ENCODE data around the gene SNX1.

Gene SNX1

DNA sequence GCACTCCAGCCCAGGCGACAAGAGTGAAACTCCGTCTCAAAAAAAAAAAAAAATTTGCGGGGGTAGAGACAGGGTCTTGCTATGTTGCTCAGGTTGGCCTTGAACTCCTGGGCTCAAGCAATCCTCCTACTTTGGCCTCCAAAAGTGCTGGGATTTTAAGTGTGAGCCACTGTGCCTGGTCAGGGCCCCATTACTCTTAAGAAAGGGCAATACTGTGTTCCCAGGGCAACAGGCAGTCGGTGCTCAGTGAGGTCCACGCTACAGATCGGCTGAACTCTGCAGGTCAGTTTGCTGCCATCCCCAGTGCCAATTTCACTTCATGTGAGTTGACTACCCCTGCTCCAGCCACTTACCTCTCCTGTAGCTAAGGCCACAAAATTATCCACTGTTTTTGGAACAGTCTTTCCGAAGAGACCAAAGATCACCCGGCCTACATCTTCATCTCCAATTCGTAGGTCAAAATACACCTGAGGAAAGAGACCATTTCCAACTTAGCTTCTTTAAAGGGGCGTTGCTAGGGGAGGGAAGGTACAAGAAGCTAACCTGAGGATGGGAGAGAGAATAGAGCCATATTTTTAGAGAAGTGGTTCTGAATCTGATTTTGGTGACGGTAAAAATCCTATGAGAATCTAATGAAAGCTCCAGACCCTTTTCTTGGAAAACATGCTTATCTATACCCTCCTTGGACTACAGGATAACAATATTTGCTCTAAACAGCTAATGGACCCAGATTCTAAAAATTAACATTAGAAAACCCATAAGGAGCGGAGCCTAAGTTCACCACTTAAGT, 66.1 kb downstream of the SNX1 start:
- in situ Hi-C loops (cut with MboI; ENCODE audit: low sequenced_read_pairs): no loop called here

- in situ Hi-C loops (cut with MboI; ENCODE audit: low sequenced_read_pairs): no loop called here
Observed at GRCh38 chr15:64162478-64162868, 66.7 kb downstream of the SNX1 start.

DNA sequence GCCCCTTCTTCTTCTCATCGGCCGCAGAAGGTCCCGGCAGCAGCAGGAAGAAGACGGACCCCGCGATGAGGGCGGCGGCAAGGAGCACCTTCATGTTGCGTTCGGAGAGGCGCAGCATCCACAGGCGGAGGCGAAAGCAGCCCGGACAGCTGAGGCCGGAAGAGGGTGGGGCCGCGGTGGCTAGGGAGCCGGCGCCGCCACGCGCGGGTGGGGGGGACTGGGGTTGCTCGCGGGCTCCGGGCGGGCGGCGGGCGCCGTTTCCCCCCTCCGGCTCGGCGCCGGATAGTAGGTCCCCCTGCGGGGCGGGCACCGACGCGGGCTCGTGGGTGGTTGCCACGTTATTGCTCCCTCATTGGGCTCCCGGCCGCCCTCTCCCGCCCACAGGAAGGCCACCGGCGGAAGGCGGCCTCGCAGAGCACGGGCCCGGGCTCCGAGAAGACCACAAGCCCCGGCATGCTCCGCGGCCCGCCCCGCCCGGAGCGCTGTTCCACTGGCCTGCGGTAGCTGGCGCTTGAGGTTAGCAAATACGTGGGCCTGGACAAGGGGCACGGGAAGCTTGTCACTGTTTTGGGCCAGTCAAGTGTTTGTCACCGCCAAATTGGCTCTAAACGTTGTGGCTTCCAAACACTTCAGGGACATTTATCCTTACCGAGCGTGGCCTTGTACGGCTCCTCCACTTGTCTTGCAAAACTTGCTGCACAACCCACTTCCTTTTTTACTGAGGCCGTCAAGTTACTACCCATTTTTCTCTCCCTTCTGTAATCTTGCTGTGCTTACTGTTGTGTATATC, 67.3 kb downstream of the SNX1 start, which contains the start of gene PPIB:
TSS of gene PPIB (minus strand) at position 154 of the 790 bp plus-strand sequence. CDS start at position 118, 36 bp downstream.
- in situ Hi-C loops (cut with MboI; ENCODE audit: low sequenced_read_pairs): no loop called here

DNA sequence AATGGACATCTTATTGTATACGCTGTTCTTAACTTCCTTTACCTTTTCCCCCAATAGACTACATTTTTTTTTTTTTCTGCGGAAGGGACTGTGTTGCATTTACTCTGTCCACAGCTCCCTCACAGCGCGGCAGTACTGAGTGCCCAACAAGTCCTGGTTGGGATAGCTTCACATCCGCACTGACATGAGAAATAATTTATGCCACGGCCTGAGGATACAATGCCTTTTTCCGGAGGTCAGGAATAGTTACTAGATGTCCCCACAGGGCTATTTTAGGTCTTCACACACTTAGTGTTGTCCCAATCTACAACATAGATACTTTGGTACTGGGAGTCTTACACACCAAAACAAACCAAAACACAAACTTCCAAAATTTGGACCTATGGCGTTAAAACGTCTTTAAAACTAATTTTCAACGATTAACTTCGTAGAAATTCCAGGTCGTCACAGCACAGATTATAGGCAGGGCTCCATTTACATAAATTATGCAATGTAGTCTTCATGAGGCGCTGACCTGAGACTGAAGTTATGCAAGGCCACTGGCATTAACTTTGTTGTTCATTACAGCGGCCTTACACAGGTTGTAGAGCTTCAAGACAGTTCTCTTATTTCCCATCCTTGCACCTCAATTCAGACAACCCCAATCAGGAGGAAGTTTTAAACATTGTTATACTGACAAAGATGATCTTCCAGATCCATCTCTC, 68.0 kb downstream of the SNX1 start:
- in situ Hi-C loops (cut with MboI; ENCODE audit: low sequenced_read_pairs): no loop called here

DNA sequence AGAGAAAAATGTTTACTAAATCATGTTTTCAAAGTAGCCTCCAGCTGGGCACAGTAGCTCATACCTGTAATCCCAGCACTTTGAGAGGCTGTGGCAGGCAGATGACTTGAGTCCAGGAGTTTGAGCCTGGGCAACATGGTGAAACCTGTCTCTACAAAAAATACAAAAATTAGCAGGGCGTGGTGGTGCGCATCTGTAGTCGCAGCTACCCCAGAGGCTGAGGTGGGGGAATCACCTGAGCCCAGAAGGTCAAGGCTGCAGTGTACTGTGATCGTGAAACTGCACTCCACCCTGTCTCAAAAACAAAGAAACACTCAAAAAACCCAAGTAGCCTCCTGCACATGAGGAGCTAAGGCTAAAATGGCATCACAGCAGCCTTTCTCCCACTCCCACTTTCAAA, 68.7 kb downstream of the SNX1 start:
- in situ Hi-C loops (cut with MboI; ENCODE audit: low sequenced_read_pairs): no loop called here

GRCh38 chr15:64166102-64166890, 70.5 kb downstream of the SNX1 start:
- in situ Hi-C loops (cut with MboI; ENCODE audit: low sequenced_read_pairs): no loop called here

DNA sequence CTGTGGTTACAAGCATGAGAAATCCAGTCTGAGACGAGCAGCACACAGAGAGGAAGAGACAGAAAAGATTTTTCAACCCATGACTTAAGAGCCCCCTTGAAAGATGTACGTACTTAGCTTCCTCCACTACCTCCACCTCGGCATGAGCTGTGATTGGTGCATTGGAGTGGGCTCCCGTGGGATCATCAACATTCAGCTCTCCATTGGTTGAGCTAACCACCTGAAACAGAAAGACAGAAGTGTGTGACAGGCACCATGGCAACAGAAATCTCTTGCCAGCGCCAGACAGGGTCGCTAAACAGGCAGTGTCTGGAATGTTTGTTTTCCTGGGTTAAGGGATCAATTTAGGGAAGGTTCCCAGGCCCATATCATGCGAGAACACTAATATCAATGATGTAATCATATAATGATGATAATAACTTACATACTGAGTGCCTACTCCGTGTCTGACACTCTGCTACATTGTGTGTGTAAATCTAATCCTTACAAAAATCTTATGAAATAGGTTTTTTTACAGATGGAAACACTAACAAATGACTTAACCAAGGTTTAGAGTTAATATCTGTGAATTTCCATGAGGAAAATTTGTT, 84.5 kb downstream of the SNX1 start:
- in situ Hi-C loops (cut with MboI; ENCODE audit: low sequenced_read_pairs): no loop called here

DNA sequence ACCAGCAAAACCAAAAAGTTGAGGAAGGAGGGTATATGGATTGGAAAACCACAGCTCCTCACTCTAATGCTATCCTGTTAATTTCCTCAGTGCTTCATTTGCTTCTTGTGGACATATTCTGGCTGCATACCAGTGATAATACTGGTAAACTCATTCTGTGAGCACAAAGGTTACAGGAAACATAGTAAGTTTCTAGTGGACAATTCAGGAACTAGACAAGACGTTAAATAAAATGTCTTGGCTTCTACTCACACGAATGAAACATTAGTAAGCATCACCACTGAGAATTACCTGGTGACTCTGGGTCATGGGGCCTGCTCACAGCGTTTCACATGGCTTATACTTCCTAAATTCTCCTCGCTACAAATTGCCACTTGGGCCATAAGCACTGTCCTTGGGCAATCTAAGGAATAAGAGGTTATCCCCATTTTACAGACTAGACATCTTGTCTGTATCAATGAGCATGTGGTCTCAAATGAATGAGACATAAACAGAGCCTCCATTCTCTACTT, 87.1 kb downstream of the SNX1 start:
- in situ Hi-C loops (cut with MboI; ENCODE audit: low sequenced_read_pairs): no loop called here

DNA sequence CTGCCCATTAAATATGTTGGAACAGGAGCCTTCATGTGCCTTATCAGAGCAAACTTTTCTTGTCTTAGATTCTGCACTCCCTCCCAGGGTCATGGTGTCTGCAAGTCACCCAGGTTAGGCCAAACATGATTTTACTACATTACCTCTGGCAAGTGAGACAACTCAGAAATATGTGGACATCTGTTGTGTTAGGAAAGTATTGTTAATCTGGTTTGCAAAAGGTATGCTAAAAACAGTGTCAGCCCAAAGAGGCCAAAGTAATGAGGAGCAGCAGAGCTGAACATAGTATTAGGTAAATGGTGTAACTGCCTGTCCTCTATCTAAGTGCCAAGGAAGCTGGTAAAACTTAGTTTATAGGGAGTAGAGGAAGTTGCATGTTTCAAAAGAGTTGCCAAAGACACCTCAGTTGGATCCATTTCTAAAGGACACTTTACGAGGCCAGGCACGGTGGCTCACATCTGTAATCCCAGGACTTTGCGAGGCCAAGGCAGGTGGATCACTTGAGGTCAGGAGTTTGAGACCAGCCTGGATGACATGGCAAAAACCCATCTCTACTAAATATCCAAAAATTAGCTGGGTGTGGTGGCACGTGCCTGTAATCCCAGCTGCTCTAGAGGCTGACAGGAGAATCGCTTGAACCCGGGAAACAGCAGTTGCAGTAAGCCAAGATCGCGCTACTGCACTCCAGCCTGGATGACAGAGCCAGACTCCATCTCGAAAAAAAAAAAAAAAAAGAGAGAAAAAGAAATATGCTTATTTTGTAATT, 89.5 kb downstream of the SNX1 start:
- in situ Hi-C loops (cut with MboI; ENCODE audit: low sequenced_read_pairs): no loop called here

- in situ Hi-C loops (cut with MboI; ENCODE audit: low sequenced_read_pairs): no loop called here
Observed at GRCh38 chr15:64187396-64188191, 91.8 kb downstream of the SNX1 start.

All from hTERT RPE-1 (cell line).